ENCODE data around the gene LRRC36. TPM values are rescaled to one million over a fixed set of nuclear protein-coding genes. Genes with fewer than 3 reads are reported as not detected.
"Not testable (repeated sequence)": the region's sequence is repeated elsewhere in the genome, so short reads cannot be mapped to it uniquely, and the experiment has no call there.

The LRRC36 gene
- total RNA-seq, 6 experiments from 2014 or later = not detected

DNA sequence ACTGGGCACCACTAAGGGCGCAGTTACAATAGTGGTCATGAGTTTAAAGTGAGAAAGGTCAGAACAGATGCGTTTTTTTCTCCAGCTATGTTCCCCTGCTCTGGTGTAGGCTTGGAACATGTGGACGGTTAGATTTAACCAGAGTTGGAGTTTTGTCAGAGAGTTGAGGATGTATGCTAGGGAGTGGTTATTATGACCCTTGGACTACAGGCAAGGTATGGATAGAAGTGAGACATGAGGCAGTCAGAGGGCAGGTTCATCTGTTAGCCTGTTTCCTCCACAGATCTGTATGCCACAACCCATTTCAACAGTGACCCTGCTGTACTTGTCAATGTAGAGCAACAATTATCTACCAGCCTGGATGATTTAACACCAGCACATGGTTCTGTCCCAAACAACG lies 44.0 kb downstream of the LRRC36 start:
- no peaks in the 10 kb centered on the region for H3K27me3 ChIP-seq
- no peaks in the 10 kb centered on the region for H3K9me3 ChIP-seq
- no peak overlapping the region for H3K27ac ChIP-seq
- WGBS (ENCODE audit: insufficient coverage, low coverage, low lambda C conversion rate, missing lambda C conversion rate) = 59% methylated on average over 3 of the region's 4 CpGs
- intact Hi-C loops (cut with DNase I) = no loop called here
- ATAC-seq (no peak), DNase-seq (no peak)
- H3K36me3 ChIP-seq = no peaks in the 10 kb centered on the region
- TF ChIP-seq POLR2A (IDR thresholded peaks at IDR 0.05) (no peak), CTCF (IDR thresholded peaks at IDR 0.05) (no peak)
- H3K4me3 ChIP-seq = no peak overlapping the region
- no peaks in the 10 kb centered on the region for H3K4me1 ChIP-seq

- Histone ChIP-seq H3K36me3 (no peaks in the 10 kb centered on the region), H3K9me3 (no peaks in the 10 kb centered on the region), H3K4me3 (no peak overlapping the region), H3K27me3 (no peaks in the 10 kb centered on the region), H3K27ac (no peak overlapping the region), H3K4me1 (no peaks in the 10 kb centered on the region)
- no peak for TF ChIP-seq POLR2A (IDR thresholded peaks at IDR 0.05)
- TF ChIP-seq CTCF (IDR thresholded peaks at IDR 0.05) = peak; percentile 25 to 46 (median 28)
- intact Hi-C loops (cut with DNase I) = no loop called here
- ATAC-seq (peak in 1 of 4 donors; percentile 24), DNase-seq (no peak)
Measured at GRCh38 chr16:67372664-67373063, 46.0 kb downstream of the LRRC36 start.

GRCh38 chr16:67376012-67376411 lies 49.4 kb downstream of the LRRC36 start:
- intact Hi-C loops (cut with DNase I); H3K4me3 ChIP-seq; H3K36me3 ChIP-seq; H3K4me1 ChIP-seq; H3K27me3 ChIP-seq; DNase-seq; H3K9me3 ChIP-seq; H3K27ac ChIP-seq; ATAC-seq: not testable (repeated sequence)
- 86% methylated on average over 11 of the region's 11 CpGs for WGBS (ENCODE audit: insufficient coverage, low coverage, low lambda C conversion rate, missing lambda C conversion rate)

DNA sequence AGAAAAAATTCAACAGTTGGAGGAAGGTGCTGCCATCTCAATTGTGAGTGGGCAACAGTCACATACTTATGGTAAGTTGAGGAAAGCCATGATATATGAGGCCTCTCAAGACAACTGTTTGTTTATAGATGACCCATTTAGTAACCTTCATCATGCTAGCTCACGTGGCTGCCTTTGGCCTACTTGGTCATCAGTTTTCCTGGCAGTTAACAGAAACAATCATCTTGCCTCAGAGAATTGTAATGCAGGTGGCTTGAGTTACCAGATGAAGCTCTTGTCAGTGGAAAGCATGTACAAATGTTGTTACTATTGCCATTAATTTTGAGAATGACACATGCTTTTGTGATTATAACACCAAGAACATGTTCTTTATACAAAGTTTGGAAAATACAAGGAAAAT lies 52.0 kb downstream of the LRRC36 start:
- H3K27ac ChIP-seq = no peak overlapping the region
- no peaks in the 10 kb centered on the region for H3K4me1 ChIP-seq
- no peaks in the 10 kb centered on the region for H3K36me3 ChIP-seq
- intact Hi-C loops (cut with DNase I) = no loop called here
- H3K4me3 ChIP-seq = no peak overlapping the region
- no peak for ATAC-seq
- no peak for DNase-seq
- TF ChIP-seq CTCF (IDR thresholded peaks at IDR 0.05) (no peak), POLR2A (IDR thresholded peaks at IDR 0.05) (no peak)
- no peaks in the 10 kb centered on the region for H3K27me3 ChIP-seq
- no peaks in the 10 kb centered on the region for H3K9me3 ChIP-seq
- 57% methylated on average over 1 of the region's 1 CpG for WGBS (ENCODE audit: insufficient coverage, low coverage, low lambda C conversion rate, missing lambda C conversion rate)

GRCh38 chr16:67383284-67383683 lies 56.7 kb downstream of the LRRC36 start:
- WGBS (ENCODE audit: insufficient coverage, low coverage, low lambda C conversion rate, missing lambda C conversion rate) = 72% methylated on average over 3 of the region's 3 CpGs
- no peaks in the 10 kb centered on the region for H3K4me1 ChIP-seq
- H3K9me3 ChIP-seq = no peaks in the 10 kb centered on the region
- no peak overlapping the region for H3K4me3 ChIP-seq
- H3K36me3 ChIP-seq = no peaks in the 10 kb centered on the region
- ATAC-seq = no peak
- DNase-seq = no peak
- H3K27ac ChIP-seq = no peak overlapping the region
- H3K27me3 ChIP-seq = no peaks in the 10 kb centered on the region
- TF ChIP-seq CTCF (IDR thresholded peaks at IDR 0.05) (no peak), POLR2A (IDR thresholded peaks at IDR 0.05) (no peak)
- intact Hi-C loops (cut with DNase I) = no loop called here

Measured in right lobe of liver (tissue), 6 donors.